Measurements from ENCODE around the gene GPR161. TPM values are rescaled to one million over a fixed set of nuclear protein-coding genes. Genes with fewer than 3 reads are reported as not detected.
"Not testable (repeated sequence)": the region's sequence is repeated elsewhere in the genome, so short reads cannot be mapped to it uniquely, and the experiment has no call there.

Gene GPR161
- 2.8 TPM for total RNA-seq
- long read RNA-seq, partial matches to known transcripts, result 3 of 5 reads
- long read RNA-seq, other reads (novel, unspliced or antisense), result 2 of 5 reads

- no peaks in the 10 kb centered on the region for H3K9me3 ChIP-seq (replicated peaks)
- H3K36me3 ChIP-seq, result no peaks in the 10 kb centered on the region
- peak within 1 kb of the TSS; percentile 87 for H3K27ac ChIP-seq (replicated peaks)
- H3K4me3 ChIP-seq, result peak within 1 kb of the TSS; percentile 77
- H3K27me3 ChIP-seq (ENCODE audit: low read depth), result peaks cover 24% of the 10 kb centered on the region
- intact Hi-C loops (cut with micrococcal nuclease), result no loop called here
- DNase-seq, result peak; percentile 65
- no peak for TF ChIP-seq CTCF (IDR thresholded peaks at IDR 0.05; ENCODE audit: borderline replicate concordance)
- peaks cover 20% of the 10 kb centered on the region for H3K4me1 ChIP-seq
Measured at GRCh38 chr1:168136709-168137514, at the start of gene GPR161. GPR161 (minus strand) TSS chr1:168136930; CDS start chr1:168104850, 32,080 bp downstream.

- H3K4me3 ChIP-seq; DNase-seq; H3K9me3 ChIP-seq (replicated peaks); H3K36me3 ChIP-seq; H3K27ac ChIP-seq (replicated peaks); intact Hi-C loops (cut with micrococcal nuclease); H3K27me3 ChIP-seq (ENCODE audit: low read depth): not testable (repeated sequence)
- peaks cover 18% of the 10 kb centered on the region for H3K4me1 ChIP-seq
Measured at GRCh38 chr1:168181063-168181720, 44.5 kb upstream of the GPR161 start.

GRCh38 chr1:168180148-168180524 is 43.4 kb upstream of the GPR161 start:
- peak overlapping the region; percentile 75 for H3K4me3 ChIP-seq
- no peak for TF ChIP-seq CTCF (IDR thresholded peaks at IDR 0.05; ENCODE audit: borderline replicate concordance)
- H3K9me3 ChIP-seq (replicated peaks), result no peaks in the 10 kb centered on the region
- peaks cover 18% of the 10 kb centered on the region for H3K4me1 ChIP-seq
- no peak for DNase-seq
- intact Hi-C loops (cut with micrococcal nuclease), result no loop called here
- peaks cover 4% of the 10 kb centered on the region for H3K36me3 ChIP-seq
- H3K27me3 ChIP-seq (ENCODE audit: low read depth), result no peaks in the 10 kb centered on the region
- H3K27ac ChIP-seq (replicated peaks), result peak overlapping the region; percentile 90

- Histone ChIP-seq H3K27ac (replicated peaks) (peak overlapping the region; percentile 90), H3K9me3 (replicated peaks) (no peaks in the 10 kb centered on the region), H3K27me3 (ENCODE audit: low read depth) (peaks cover 3% of the 10 kb centered on the region), H3K4me3 (peak overlapping the region; percentile 75), H3K36me3 (no peaks in the 10 kb centered on the region), H3K4me1 (peaks cover 18% of the 10 kb centered on the region)
- no peak for TF ChIP-seq CTCF (IDR thresholded peaks at IDR 0.05; ENCODE audit: borderline replicate concordance)
- intact Hi-C loops (cut with micrococcal nuclease), result no loop called here
- no peak for DNase-seq
Measured at GRCh38 chr1:168179438-168180147, 42.9 kb upstream of the GPR161 start.

GRCh38 chr1:168178638-168179437 is 42.1 kb upstream of the GPR161 start, which contains the start of gene TIPRL:
TIPRL (plus strand) TSS chr1:168178962; CDS start chr1:168179078, 116 bp downstream.
- H3K27me3 ChIP-seq (ENCODE audit: low read depth), result peaks cover 3% of the 10 kb centered on the region
- H3K27ac ChIP-seq (replicated peaks), result peak within 1 kb of the TSS; percentile 90
- peak; percentile 96 for DNase-seq
- H3K36me3 ChIP-seq, result no peaks in the 10 kb centered on the region
- peaks cover 18% of the 10 kb centered on the region for H3K4me1 ChIP-seq
- H3K9me3 ChIP-seq (replicated peaks), result no peaks in the 10 kb centered on the region
- peak; percentile 79 for TF ChIP-seq CTCF (IDR thresholded peaks at IDR 0.05; ENCODE audit: borderline replicate concordance)
- H3K4me3 ChIP-seq, result peak within 1 kb of the TSS; percentile 75
- intact Hi-C loops (cut with micrococcal nuclease), result no loop called here

All from left ventricle myocardium inferior (tissue), 1 donor.